NCI-H2029 (cell line): ENCODE data around the gene TCF7L2.
A peak's percentile ranks its signal among the peaks of the same experiment; 100 is the strongest.
"Not testable (repeated sequence)": the region's sequence is repeated elsewhere in the genome, so short reads cannot be mapped to it uniquely, and the experiment has no call there.

Experiments used
- DNase-seq: peaks from one replicate; lab custom pipeline; 2025; lab: John Stamatoyannopoulos, UW

Gene TCF7L2

DNA sequence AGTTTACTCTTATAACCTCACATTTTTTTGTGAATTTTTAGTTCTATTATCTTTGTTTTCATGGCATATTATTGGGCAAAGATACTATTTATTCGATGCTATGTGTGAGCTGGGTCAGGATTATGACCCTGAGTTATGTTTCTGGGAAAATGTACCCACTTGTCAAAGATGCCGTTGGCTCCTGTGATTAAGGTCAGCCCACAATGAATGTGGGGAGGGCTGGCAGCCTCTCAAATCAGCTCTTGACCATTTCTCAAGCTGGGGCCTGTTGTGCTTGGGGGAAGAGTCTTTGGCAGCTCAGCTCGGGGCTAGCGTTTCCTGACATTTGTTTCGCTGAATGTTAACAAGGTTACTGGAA lies 97.5 kb downstream of the TCF7L2 start:
- DNase-seq, result no peak

DNA sequence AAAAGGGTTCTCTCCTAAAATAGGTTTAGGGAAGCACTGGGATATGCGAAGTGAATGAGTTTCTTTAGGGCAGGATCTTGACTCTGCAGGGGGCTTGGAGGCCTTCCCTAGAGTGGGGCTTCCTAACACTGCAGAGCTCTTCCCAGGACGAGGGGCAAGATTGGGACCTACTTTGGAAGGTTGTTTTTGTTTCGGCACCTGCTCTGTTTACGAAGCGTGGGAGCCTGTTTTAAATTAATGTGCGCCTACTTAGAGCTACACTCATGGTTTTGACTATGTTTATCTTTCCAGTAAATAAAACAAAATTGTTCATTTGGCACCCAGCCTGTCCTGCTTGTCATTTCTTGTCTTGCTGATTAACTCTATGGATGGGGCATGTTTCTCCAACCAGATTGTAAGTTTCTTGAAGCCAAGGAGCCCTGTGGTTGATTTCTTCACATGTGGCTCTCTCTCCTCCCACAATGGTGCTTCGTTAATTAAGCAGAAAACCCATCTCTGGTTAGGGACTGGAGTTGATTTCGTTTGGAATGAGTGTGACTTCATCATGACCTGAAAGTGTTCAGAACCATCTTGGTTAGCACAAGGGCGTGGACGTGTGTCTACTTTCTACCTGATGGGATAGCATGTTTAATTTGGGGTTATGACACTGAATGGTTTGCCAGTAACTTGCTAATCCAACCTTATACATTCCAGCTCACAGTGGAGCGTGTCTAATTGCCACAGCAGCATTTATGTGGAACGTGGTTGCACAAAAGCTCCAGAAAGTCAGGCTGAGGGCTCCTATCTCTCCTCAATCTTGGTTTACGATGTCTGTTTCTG lies 98.1 kb downstream of the TCF7L2 start:
- no peak for DNase-seq

DNA sequence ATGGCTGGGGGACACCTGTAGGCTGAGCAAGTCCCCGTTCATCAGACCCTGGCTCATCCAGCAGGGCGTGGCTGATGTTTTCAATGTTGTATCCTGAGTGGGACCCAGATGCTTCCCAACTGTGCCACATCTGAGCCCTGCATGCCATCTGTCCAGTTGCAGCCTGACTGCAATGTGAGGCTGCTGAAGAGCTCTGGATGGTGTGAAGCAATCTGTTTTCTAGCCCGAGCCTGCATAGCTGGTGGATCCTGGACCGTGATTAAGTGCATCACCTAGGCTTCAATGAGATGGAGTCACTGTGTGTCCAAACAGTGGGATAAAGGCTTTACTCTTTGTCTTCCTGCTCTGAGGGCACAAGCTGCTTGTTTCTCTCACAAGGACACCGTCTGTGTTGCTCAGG lies 99.8 kb downstream of the TCF7L2 start:
- no peak for DNase-seq

DNA sequence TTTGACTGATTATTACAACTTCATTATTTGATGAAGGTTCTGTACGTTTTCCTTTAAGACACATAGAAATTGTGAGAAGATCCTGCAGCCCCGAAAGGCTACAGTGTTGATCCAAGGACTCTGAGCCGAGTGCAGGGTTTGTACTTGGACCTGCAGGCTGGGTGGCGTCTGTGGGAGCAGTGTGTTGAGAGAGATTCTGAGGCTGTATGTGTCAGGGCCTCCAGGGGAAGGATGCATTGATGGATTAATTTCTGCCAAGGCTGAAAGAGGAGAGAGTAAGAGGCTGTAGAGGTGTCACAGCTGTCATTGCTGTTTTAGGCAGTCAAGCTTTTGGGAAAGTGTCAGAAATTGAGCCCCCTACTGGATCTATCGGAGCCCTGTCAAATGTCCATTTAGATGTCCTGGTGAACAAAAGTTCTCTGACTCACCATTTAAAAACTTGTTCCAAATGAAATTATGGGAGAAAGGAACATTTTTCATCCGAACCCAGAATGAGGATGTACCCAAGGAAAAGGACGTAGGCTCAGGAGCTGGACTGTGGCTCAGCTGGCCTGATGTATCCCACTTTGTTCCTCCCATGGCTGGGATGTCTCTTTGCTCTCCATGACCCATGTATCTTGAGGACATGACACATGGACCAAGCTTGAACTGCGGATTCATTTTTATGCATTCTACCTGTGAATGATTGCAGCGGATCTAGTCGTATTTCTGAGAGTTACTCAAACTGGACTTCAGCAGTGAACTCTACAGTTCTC lies 102.2 kb downstream of the TCF7L2 start:
- no peak for DNase-seq

DNA sequence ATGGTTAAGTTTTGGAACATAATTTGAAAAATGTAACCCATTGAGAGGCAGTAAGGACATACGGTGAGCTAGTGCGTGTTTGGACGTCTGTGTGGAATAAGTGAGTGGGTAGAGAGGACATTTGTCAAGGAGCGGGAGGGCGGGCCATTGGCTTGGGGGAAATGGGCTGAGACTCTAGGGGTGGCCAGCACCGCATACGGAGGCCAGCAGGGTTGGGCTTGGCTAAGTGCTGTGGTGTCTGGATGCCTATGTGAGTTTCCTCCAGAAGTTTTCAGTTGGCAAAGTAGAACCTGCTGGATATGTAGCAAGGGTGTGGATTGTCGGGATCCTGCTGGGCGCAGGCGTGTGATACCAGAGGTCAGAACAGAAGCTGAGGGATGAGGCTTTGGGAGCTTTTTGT lies 103.0 kb downstream of the TCF7L2 start:
- no peak for DNase-seq

DNA sequence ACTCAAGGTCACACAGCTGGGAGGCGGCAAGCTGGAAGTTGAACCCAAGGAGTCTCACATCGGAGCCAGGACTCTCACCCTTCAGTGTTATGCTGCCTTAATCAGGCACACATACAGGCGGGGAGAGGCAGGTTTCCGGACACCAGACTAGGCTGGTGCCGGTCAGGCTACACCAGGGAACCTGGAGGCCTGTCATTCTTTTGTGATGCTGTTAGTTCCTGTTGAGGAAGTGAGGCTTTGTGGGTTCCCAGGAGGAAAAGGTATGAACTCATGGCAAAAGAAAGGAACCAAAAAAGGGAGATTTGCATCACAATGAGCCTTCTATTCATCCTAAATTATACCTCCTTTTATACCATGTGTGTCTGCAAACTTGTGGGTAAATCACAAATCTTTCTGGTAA lies 103.8 kb downstream of the TCF7L2 start:
- DNase-seq, result no peak

DNA sequence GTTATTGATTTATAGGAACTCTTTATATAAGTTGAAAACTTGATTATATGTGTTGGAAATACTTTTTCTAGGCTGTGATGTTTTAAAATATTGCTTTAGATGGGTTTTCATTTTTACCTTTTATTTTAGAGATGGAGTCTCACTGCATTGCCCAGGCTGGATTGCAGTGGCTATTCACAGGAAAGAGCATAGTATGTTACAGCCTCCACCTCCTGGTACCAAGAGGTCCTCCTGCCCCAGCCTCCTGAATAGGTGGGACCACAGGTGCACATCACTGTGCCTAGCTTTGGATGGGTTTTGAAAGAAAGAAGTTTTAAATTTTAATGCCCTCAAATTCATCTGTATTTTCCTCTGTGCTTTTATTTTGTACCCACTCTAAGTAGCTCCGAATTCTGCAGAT lies 105.4 kb downstream of the TCF7L2 start:
- DNase-seq, result no peak

DNA sequence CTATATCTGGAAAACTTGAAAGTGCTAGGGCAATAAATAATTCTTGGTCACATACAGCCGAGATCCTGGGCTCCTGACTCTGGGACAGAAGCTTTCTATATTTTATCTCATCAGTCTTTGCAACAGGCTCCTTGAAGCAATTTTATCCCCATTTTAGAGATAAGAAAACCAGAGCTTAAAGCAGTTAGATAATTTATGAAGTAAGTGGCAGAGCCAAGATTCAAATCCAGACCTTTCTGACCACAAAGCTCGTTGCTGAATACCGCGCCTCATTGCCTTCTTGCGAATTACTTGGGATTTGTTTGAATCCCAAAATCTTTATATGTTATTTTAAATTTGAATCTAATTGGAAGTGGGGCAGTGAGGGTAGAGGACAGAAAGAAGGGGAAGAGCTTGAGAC lies 106.0 kb downstream of the TCF7L2 start:
- no peak for DNase-seq

DNA sequence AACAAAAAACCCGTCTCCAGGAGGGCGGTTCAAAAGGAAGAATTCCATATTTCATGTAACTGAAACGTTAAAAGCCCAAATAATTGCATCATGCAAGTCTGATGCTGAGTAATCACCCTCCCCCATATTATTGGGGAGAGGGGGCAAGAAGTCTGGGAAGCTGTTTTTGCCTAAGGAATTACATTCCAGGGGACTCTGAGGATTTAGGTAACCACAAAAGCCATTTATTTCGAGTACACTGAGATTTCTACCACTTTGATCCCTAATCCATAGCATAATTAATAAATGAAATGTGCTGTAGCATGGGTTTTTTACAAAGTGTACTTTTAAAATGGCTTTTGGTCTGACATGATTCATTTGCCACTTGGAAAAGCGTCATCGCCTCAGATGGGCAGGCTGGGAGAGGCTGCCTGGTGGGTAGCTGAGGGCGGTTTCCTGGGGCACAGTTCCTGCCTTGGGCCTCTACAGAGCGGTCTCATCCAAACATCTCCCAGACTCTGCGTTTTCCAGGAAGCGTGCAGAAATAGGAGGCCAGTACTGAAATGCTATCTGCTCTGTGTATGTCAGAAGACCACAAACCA lies 106.5 kb downstream of the TCF7L2 start:
- DNase-seq, result no peak

DNA sequence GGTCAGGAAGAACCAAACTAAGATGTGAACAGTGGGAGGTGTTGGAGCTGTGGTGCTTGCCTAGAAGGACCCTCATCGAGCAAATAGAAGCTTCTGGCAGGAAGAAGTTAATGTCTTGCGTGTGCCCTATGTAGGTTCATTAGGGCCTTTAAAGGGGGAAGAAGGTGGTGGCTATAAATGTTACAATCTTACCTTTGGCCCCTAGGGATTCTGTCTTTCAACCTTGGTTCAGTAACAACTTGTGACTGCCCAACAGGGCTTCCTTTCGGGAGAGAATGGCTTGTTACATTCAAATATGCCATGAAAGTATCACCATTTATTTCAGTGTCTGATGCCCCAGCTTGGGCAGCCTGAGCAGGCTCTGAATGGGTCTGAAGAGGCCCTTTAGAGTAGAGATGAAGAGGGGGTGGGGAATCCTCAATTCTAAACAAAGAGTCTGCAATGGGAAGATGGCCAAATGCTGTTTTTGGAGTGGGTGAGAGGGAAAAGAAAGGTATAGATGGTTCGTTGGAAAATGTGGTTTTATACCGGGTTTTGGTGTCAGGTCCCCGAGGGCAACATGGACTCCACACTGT lies 108.0 kb downstream of the TCF7L2 start:
- DNase-seq, result peak; percentile 39

DNA sequence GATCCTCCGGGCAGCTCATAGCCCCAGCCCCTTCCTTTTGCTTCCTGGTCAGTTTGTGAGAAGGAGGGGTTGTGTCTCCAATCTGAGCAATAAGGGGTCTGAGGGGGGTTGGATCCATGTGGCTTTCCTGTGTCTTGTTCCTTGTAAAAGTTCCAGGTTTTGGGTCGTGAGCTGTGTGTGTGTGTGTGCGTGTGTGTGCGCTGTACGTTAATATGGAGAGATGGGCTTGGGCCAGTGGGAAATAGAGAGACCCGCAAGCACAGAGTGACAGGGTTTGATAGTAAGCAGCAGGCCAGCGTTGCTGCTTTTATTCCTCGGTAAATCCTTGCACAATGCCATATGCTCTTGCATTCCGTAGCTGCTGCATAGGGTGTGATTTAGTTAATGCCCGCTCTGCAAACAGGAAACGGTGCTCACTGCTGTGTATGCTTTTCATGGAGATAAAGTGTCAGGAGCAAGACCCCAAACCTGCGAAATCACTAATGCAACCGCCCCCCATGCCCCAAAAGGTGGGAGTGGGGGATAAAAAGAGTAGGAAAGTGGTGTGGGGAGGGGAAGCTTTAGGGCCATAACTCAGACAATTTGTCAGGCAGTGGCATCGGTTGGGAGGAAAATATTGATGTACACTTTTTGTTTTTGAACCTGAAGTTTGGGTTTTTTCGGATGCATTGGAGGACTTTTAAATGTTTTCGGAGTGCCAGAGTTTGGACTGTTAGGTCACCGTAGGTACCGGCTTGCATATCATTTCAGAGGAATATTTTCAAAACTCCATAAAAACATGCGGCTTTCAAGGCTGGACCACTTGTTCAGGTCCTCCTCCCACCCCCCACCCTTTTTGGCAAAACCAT lies 108.7 kb downstream of the TCF7L2 start:
- DNase-seq, result no peak

DNA sequence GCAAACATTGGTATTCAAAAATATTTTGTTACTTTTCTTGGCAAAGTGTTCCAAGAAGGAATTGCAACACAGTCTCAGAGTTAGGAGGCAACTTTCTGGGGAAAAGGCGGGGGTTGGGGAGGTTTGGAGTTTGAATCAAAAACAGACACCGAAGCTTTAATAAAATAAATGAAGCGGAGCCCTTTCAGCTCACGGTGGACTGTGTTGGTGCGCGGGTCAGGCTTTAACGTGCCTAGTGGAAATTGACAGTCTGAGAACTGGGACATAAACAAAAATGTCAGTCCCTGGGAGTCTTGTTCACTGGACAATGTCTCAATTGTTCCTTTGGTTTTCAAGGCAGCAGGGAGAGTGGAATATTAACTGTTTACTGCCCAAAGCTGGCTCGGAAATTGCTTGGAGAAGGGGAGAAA lies 109.3 kb downstream of the TCF7L2 start:
- DNase-seq, result no peak

DNA sequence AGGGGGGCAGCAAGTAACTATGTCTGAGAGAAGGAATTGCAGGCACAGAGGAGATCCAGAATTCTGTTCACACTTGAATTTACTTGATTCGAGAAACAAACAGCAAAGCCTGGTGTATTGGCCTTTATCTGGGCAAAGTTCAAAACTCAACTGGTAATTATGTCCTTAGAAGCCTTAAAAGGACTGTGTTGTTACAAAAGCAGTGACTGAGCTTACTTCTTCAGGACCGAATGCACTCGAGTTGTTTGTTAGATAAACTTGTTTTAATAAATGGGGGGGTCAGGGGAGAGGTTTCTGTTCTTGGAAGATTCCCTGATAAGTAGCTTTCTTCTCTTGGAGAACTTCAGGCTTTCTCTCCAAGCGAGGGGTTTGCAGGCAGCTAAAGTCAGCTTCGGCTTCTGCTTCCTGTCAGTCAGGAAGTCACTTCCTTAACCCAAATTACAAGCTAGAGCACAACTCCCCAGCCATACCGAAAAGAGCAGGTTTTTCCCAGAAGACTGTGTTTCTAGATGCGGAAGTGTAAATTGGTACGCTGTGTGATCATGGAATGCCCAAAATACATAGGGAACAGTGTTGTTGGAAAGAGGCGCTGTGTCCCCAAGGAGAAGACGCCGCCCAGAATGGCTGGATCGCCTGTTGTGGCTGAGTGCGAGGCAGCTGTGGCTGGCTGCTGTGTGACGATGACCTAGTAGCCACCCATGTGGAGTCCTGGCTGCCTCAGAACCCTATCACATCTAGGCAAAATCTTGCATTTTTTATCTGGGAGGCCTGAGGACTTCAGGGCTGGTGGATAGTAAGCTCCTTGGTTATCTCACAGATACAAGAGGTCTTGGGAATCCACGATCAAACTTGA lies 110.4 kb downstream of the TCF7L2 start:
- DNase-seq, result no peak

DNA sequence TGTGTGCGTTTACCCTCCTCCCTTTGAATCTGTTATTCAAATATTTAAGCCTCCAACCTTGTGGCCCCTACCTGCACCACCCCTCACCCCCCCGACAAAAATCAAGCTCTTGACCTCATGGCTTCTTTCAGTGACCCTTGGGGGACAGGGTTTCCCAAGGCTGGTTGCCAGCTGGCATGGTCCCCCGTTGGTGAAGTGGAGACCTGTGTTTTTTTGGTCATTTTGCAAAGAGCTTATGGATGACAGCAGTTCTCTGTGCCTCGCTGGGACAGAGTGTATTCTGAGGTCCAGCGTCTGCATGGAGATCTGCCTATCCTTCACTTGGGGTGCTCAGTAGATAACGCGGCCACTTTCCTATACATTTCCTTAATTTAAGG lies 111.0 kb downstream of the TCF7L2 start:
- DNase-seq, result no peak

DNA sequence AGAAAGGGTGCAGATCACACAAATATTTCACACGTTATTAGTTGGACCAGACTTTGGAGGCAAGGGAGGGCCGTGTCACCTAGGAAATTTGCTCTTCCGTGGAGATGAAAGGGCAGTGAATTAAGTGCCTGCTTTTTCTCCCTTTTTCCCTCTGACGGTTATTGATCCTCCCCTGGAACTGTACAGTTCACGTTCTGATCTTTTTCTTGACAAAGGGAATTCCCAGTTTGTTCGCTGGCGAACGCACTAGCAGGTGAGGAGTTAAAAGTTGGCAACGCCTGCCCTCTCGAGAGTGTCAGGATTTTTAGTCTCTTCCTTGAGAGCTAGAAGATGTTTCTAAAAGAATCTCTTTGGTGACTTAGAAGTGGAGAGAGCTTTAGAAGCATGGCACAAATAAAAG lies 111.5 kb downstream of the TCF7L2 start:
- DNase-seq, result no peak

DNA sequence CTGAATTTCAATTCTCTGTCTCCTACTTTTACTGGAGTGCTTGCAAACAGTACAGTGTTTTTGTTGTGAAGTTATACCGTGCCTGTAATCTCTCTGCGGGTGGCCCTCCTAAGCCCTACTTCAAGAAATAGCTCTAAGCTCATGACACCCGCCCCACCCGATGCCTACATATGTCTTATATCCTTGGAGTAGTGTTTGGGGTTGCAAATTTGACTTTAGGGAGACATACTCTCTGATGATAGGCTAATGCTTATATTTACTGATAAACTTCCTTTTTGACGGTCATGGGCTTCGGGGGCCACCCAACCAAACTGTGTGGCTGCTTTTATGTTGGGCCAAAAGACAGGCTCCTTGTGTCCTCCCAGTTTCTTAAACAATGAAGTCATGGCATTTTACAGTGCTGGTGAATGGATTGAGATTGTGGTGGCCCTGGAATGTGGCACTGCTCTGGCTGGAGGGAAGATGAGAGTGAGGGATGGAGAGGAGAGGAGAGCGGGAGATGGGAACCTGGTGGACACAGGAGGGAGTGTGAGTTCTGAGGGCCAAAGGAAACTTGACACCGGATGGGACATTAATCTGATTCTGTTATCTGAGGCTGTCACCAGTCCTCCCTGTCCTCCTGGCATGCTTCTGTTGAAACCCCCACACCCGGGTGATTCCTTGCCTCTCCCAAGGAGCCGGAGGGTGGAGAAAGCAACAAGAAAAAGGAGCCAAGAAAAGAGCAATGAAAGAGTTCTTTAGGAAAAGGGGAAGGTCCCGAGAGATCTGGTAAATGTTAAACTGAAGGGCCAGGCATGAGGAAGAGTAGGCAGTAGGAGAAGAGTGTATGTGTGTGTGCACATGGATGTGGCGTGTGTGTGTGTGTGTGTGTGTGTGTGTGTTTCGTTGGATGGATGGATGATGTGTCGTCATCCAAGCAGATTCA lies 113.3 kb downstream of the TCF7L2 start:
- DNase-seq, result no peak

DNA sequence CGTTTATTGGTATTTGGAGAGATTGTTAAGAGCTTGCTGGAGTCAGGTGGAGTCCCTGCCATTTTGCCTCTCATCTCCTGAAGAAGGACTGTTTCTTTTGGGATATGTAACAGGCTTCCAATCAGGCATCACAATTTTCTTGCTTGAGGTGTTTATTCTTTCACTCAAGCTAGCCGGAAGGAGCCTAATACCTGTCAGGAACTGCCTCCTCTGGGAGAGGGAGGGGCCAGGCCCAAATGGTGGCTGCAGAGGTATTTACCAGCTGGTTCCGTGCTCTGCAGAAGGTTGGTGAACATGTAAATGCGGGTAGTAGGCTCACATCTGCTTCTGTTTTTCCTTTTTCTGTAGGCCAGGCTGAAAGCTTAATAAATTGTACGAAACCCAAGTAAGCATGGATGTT lies 114.0 kb downstream of the TCF7L2 start:
- no peak for DNase-seq

DNA sequence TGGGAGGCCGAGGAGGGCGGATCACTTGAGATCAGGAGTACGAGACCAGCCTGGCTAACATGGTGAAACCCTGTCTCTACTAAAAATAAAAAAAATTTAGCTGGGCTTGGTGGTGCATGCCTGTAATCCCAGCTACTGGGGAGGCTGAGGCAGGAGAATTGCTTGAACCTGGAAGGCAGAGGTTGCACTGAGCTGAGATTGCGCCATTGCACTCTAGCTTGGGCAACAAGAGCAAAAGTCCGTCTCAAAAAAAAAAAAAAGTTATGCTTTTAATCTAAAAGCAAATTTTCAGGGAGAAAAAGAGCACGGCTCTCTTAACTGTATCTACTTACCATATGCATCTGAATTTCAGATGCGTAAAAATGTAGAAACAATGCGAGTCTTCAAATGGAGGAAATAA lies 116.1 kb downstream of the TCF7L2 start:
- DNase-seq, result not testable (repeated sequence)

DNA sequence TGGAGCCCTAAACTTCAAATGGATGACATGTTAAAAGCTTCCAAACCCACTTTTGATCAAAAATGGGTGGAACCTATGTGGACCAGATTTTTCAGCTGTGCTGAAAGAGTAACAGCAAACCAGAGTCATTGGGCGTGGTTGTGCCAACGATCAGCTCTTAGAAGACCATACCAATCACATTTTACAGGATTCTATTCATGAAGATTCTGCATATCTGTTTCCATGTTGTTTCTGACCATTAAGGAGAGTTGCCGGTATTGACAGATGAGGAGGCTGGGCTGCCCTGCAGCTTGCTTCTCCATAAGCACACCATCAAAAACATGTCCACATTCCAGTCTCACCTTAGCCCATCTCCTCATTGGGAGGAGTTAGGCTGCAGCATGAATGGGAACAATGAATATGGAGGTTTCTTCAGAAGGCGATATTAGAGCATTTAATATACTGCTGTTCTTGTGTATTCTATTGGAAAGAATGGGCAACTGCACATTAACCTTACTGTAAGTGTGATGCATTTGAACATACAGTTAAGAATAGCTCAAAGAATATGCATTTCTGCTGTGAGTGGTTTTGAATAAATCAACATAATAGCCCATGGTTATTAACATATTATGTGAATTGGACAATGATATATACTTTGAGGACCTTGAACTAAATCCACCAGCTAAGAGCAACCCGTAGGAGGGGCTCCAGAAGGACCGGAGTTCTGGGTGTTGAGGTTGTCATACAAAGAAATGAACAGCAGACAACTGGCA lies 116.7 kb downstream of the TCF7L2 start:
- no peak for DNase-seq
